Measurements from ENCODE around the gene ASIC4. TPM values are rescaled to one million over a fixed set of nuclear protein-coding genes. Genes with fewer than 3 reads are reported as not detected.

The ASIC4 gene
- total RNA-seq, 3 donors from 2014 or later, result 0.09 TPM; not detected in 2

- Histone ChIP-seq H3K4me3 (no peak overlapping the region), H3K36me3 (ENCODE audit: low read depth) (no peaks in the 10 kb centered on the region), H3K9me3 (no peaks in the 10 kb centered on the region), H3K4me1 (ENCODE audit: low read depth) (peaks cover 14% of the 10 kb centered on the region)
- ATAC-seq (no peak), DNase-seq (peak in 1 of 3 donors; percentile 27)
- TF ChIP-seq CTCF (IDR thresholded peaks at IDR 0.05), result no peak
- intact Hi-C loops (cut with DNase I, micrococcal nuclease), result no loop called here
Measured at GRCh38 chr2:219510512-219511135, 3.7 kb upstream of the ASIC4 start.

- no peak for TF ChIP-seq CTCF (IDR thresholded peaks at IDR 0.05)
- H3K4me1 ChIP-seq (ENCODE audit: low read depth), result peaks cover 14% of the 10 kb centered on the region
- DNase-seq (peak in 1 of 3 donors; percentile 36), ATAC-seq (no peak)
- no peak overlapping the region for H3K4me3 ChIP-seq
- H3K36me3 ChIP-seq (ENCODE audit: low read depth), result no peaks in the 10 kb centered on the region
- no peaks in the 10 kb centered on the region for H3K9me3 ChIP-seq
- intact Hi-C loops (cut with DNase I, micrococcal nuclease), result no loop called here
Measured at GRCh38 chr2:219511547-219512325, 2.5 kb upstream of the ASIC4 start.

GRCh38 chr2:219512524-219513216, 1.6 kb upstream of the ASIC4 start:
- H3K4me1 ChIP-seq (ENCODE audit: low read depth), result peaks cover 14% of the 10 kb centered on the region
- no peaks in the 10 kb centered on the region for H3K9me3 ChIP-seq
- no peak for ATAC-seq
- no peak for TF ChIP-seq CTCF (IDR thresholded peaks at IDR 0.05)
- no peak overlapping the region for H3K4me3 ChIP-seq
- DNase-seq, result peak in 1 of 3 donors; percentile 26
- H3K36me3 ChIP-seq (ENCODE audit: low read depth), result no peaks in the 10 kb centered on the region
- intact Hi-C loops (cut with DNase I, micrococcal nuclease), result no loop called here

DNA sequence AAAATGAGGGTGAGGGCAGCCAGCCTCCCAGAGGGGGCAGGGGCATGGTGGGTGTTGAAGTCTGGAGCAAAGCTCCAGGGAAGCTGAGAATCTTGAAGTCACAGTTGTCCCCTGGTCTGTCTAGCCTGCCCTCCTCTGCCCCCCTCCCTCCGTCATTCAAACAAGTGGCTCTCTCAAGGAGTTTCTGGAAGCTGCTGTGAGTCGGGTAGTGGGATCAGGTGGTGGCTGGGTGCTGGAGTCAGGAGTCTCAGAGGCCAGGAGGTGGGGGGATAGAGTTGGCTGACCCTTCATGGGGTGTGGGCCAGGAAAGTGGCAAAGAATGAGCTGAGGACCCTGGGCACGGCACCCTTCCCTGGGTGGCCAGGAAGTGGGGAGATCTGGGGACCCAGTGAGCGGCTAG, 495 bp upstream of the ASIC4 start:
- ATAC-seq (no peak), DNase-seq (no peak)
- intact Hi-C loops (cut with DNase I, micrococcal nuclease), result no loop called here
- no peak overlapping the region for H3K4me3 ChIP-seq
- peaks cover 14% of the 10 kb centered on the region for H3K4me1 ChIP-seq (ENCODE audit: low read depth)
- no peaks in the 10 kb centered on the region for H3K9me3 ChIP-seq
- H3K36me3 ChIP-seq (ENCODE audit: low read depth), result no peaks in the 10 kb centered on the region
- TF ChIP-seq CTCF (IDR thresholded peaks at IDR 0.05), result no peak

GRCh38 chr2:219514836-219515235, 554 bp downstream of the ASIC4 start:
- no peak for ATAC-seq
- Histone ChIP-seq H3K36me3 (ENCODE audit: low read depth) (no peaks in the 10 kb centered on the region), H3K4me1 (ENCODE audit: low read depth) (peaks cover 8% of the 10 kb centered on the region), H3K9me3 (no peaks in the 10 kb centered on the region), H3K4me3 (no peak overlapping the region)
- TF ChIP-seq CTCF (IDR thresholded peaks at IDR 0.05), result no peak
- DNase-seq, result peak in 1 of 3 donors; percentile 49
- intact Hi-C loops (cut with DNase I, micrococcal nuclease), result no loop called here
